GM18868 (cell line): ENCODE results near the gene HS3ST3B1.

Experiments
- ATAC-seq: cut with Tn5 transposase; IDR thresholded peaks from one replicate; pipeline ENCODE4 v1.9.1; 2021; ENCODE audit warnings: mild to moderate bottlenecking, moderate library complexity; ENCODE audit not compliant: unreplicated experiment

The HS3ST3B1 gene

DNA sequence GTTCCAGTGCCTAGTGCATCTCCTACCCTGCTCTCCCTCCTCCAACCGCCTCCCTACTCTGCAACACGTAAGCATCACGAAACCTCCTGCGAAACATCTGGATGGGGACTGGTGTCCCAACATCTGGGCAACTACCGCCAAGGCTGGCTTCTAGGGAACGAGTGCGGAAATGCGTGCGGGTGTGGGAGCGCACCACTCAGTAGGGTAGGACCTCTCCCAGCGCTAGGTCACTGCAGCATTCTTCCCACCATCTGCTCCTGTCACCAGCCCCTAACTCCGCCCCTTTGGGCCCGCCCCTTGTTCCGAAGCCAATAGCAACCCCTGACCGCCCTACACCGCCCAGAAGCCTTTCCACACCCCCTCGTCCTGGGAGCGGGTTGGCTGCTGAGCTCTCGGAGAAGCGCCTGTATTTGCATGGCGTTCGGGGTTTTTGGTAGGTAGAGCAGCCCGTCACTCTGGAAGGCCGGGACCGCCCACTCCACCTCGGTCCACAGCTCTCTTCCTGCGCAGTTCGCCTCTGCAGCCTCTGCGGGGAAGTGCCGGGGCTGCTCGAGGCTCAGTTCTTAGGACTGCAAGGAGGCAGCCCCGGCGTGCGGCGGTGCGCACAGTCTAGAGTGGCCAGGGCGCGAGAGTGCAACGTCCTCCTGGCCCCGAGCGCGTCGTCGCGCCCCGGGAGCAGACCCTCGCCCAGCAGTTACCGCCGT is at the start of gene HS3ST3B1:
HS3ST3B1 (plus strand) TSS at position 507 of the 704 bp plus-strand sequence. CDS start 438 bp downstream, outside the sequence.
- peak; percentile 77 for ATAC-seq

DNA sequence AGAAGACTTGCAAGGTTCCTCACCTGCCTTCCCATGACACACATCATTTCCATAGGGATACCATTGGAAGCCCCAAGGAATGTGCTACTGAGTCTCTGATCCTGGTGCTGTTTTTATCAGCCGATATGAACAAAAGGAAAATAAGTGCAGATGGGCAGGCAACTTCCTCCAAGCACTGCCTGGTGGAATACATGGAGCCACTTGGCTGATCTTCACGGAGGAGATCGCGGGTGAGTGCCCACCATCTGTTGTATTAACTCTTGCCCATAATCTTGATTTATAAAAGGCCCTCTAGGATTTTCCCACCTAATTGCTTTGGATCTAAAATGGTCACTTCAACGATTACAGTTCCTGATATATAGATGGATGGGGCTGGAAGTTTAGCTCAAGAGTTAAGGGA is 39.5 kb upstream of the HS3ST3B1 start:
- no peak for ATAC-seq

- ATAC-seq, result no peak
Measured at GRCh38 chr17:14268264-14268663, 32.6 kb upstream of the HS3ST3B1 start.

GRCh38 chr17:14269473-14269872 is 31.4 kb upstream of the HS3ST3B1 start:
- ATAC-seq, result no peak

GRCh38 chr17:14270508-14270907 is 30.4 kb upstream of the HS3ST3B1 start:
- ATAC-seq, result no peak

GRCh38 chr17:14276535-14277250 is 24.2 kb upstream of the HS3ST3B1 start:
- no peak for ATAC-seq

- ATAC-seq, result no peak
Measured at GRCh38 chr17:14281530-14281929, 19.4 kb upstream of the HS3ST3B1 start.

GRCh38 chr17:14282726-14283125 is 18.2 kb upstream of the HS3ST3B1 start:
- ATAC-seq, result no peak

- no peak for ATAC-seq
Measured at GRCh38 chr17:14289162-14289561, 11.7 kb upstream of the HS3ST3B1 start.

DNA sequence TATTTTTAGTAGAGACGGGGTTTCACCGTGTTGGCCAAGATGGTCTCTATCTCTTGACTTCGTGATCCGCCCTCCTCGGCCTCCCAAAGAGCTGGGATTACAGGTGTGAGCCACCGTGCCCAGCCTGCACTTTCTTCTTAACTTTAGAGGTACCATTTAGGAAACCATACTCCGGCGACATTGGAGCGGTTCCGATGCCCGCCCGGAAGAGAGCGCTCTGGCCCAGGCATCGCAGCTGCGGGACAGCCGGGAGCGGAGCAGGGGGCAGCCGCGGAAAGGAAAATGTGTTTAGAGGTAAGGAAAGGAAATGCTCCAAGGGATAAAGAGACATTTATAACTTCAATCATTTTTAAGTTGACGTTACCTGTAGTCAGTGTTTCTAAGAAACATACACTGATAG is 6.0 kb upstream of the HS3ST3B1 start:
- no peak for ATAC-seq

DNA sequence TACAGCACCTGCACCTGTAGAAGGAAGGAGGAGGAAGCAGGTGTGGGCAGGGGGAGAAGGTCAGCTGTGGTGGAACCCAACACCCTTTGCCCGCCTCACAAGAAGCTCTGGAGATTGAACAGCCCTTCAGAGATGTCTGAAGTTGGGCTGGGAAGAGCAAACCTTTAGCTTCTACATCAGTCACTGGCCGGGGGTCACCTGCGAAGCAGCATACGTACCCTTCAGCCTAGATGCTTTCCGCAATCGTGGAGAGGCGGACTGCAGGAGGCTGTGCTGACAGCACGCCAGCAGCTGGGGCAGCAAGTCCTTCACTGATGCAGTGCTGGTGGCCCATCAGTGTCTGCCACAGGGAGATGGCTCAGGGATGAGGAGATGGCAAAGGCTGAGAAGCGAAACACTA is 5.2 kb upstream of the HS3ST3B1 start:
- ATAC-seq, result no peak

GRCh38 chr17:14296166-14296910 is 4.5 kb upstream of the HS3ST3B1 start:
- ATAC-seq, result no peak

- ATAC-seq, result no peak
Measured at GRCh38 chr17:14297161-14297851, 3.6 kb upstream of the HS3ST3B1 start.

- ATAC-seq, result no peak
Measured at GRCh38 chr17:14298221-14298946, 2.5 kb upstream of the HS3ST3B1 start.

DNA sequence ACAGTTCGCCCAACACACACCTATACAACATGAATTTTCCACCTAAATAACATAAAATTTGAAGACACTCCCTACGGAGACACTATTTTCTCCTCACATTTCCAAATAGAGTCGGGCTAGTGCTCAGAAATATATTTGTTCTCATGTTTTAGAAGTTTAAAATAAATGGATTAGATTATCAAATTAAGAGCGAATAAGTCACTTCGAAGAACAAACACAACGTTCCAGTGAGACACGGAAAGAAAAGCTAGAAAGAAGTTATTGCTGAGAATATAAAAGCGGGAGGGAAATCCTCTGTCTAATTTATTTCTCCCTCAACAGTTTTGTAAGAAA is 2.0 kb upstream of the HS3ST3B1 start:
- no peak for ATAC-seq

DNA sequence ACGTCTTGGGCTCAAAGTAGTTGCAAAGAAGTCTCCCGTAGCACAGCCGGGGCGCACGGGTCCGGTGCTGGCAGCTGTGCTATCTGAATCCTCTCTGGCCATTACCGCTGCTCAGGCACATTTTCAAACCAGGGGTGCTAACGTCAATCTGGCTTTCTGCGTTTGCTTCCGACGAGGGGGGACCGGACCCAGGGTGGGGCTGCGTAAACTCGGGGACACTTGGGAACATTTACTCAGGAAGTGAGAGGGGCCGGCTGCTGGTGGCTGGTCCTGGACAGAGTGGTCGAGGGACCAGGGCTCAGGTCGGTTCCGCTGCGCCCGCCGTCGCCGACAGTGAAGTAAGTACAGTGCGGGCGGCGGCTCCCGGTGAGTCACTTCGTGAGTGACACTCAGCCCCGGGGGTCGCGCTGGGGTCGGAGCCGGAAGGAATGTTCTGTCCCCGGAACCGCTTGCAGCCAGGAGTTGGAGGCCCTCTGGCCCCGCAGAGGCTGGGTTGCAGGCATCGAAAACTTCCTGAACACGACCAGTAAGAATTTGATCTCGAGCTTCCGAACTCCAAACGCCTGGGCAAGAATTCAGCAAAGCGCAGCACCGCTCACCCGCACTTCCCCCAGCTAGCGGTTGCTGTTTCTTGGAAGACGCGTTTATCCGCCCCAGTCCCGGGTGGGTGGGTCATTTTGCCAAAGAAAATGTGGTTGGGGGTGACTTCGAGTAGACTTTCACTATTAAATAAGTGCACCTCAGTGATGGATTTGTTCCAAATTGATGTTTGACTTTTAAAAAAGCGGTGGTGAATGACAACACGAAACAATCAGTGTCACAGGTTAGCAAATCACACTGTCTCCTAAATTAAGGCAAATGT is 1.4 kb upstream of the HS3ST3B1 start:
- no peak for ATAC-seq

- ATAC-seq, result peak; percentile 0
Measured at GRCh38 chr17:14301279-14302090, 604 bp downstream of the HS3ST3B1 start.

- ATAC-seq, result peak; percentile 15
Measured at GRCh38 chr17:14302091-14302430, 1.2 kb downstream of the HS3ST3B1 start.
